NCI-H2029 (cell line): Measurements from ENCODE around the gene ARL14EP.

Experiments used
- DNase-seq: peaks from one replicate; lab custom pipeline; 2025; lab: John Stamatoyannopoulos, UW

ARL14EP gene

GRCh38 chr11:30380846-30381245 lies 57.9 kb downstream of the ARL14EP start:
- DNase-seq = no peak

GRCh38 chr11:30381879-30382278 lies 59.0 kb downstream of the ARL14EP start:
- no peak for DNase-seq
